AG04450 (cell line): ENCODE results near the gene FHIT. TPM values are rescaled to one million over a fixed set of nuclear protein-coding genes. Genes with fewer than 3 reads are reported as not detected.

Source experiments
- CTCF ChIA-PET: fragments of 300-600, 350-600 bp; formaldehyde crosslinking; extraction: SDS; loops from one replicate; lab custom pipeline; 2022; ENCODE audit warnings: antibody characterized with exemption, inconsistent platforms; lab: Charles Lee
- POLR2A ChIA-PET: fragments of 350-600 bp; formaldehyde crosslinking; extraction: SDS; loops from one replicate; lab custom pipeline; 2021; ENCODE audit warnings: antibody characterized with exemption, inconsistent platforms; lab: Yijun Ruan, JAX
- DNase-seq: peaks from one replicate; pipeline ENCODE4 v3.0.0-alpha.2; 2011; ENCODE audit warnings: low read depth, low spot score
- H3K27ac ChIP-seq: one replicate; pipeline ENCODE4 v1.5.1; 2012; ENCODE audit warnings: low read depth, low read length, control low read depth
- H3K27me3 ChIP-seq: one replicate; pipeline ENCODE4 v1.6.0; 2012; ENCODE audit warnings: low read length; ENCODE audit not compliant: control insufficient read depth, insufficient read depth
- H3K4me3 ChIP-seq: 2 replicates; pipeline ENCODE4 v1.5.1; 2011; ENCODE audit warnings: mild to moderate bottlenecking, low read depth, low read length, control low read depth
- H3K9me3 ChIP-seq: 2 replicates; pipeline ENCODE4 v1.5.1; 2012; ENCODE audit warnings: low read length; ENCODE audit not compliant: control insufficient read depth, insufficient read depth
- CTCF ChIP-seq: IDR thresholded peaks from 2 replicates; pipeline ENCODE4 v1.5.1; 2011; ENCODE audit warnings: low read depth, low read length, control low read depth, inconsistent platforms
- polyA plus RNA-seq: library from polyadenylated mRNA; depleted of rRNA; stranded (reverse); fragments of >200 nt; gene quantifications from 2 replicates; pipeline ENCODE4 v1.2.3, GENCODE V29; 2011

The FHIT gene
- polyA plus RNA-seq, 1 experiment: 0.17 TPM

- Histone ChIP-seq H3K4me3 (no peak overlapping the region), H3K9me3 (no peaks in the 10 kb centered on the region), H3K27me3 (no peaks in the 10 kb centered on the region), H3K27ac (no peak overlapping the region)
- ChIA-PET CTCF (no interaction called here), POLR2A (no interaction called here)
- TF ChIP-seq CTCF: no peak
- DNase-seq: no peak
Observed at GRCh38 chr3:61268644-61269043, 17.4 kb upstream of the FHIT start.

GRCh38 chr3:61264281-61264680 lies 13.0 kb upstream of the FHIT start:
- no peaks in the 10 kb centered on the region for H3K27me3 ChIP-seq
- H3K27ac ChIP-seq: no peak overlapping the region
- POLR2A ChIA-PET: no interaction called here
- TF ChIP-seq CTCF: no peak
- DNase-seq: no peak
- H3K9me3 ChIP-seq: no peaks in the 10 kb centered on the region
- CTCF ChIA-PET: interaction anchor here (0.6 kb wide), 1 partner anchor 305 kb away, joined by 3 read pairs; no protein-coding TSS in a partner anchor
- H3K4me3 ChIP-seq: no peak overlapping the region

DNA sequence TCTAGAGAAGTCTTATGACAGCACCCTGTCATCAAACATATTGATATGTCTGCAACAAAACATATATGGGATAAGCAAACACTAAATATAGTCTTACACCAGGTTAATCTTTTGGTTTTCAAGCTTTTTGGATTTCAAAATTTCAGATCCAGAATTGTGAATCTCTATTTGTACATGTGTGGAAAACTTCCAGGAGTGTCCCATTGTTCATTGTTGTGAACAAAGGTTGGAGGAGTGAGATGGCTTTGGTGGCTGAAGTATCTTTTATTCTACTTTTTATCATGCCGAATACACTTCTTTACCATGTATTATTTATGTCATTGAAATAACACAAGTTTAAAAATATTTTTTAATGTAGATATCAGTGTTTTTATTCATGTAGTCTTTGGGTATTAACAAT lies 5.9 kb upstream of the FHIT start:
- Histone ChIP-seq H3K4me3 (no peak overlapping the region), H3K9me3 (no peaks in the 10 kb centered on the region), H3K27ac (no peak overlapping the region), H3K27me3 (no peaks in the 10 kb centered on the region)
- no peak for DNase-seq
- no peak for TF ChIP-seq CTCF
- ChIA-PET POLR2A (no interaction called here), CTCF (no interaction called here)

GRCh38 chr3:61253756-61254155 lies 2.5 kb upstream of the FHIT start:
- Histone ChIP-seq H3K4me3 (no peak overlapping the region), H3K9me3 (peaks cover 3% of the 10 kb centered on the region; the same call in 1 of the 2 replicates), H3K27me3 (peaks cover 3% of the 10 kb centered on the region), H3K27ac (no peak overlapping the region)
- no peak for DNase-seq
- TF ChIP-seq CTCF: no peak
- CTCF ChIA-PET: no interaction called here
- POLR2A ChIA-PET: no interaction called here

DNA sequence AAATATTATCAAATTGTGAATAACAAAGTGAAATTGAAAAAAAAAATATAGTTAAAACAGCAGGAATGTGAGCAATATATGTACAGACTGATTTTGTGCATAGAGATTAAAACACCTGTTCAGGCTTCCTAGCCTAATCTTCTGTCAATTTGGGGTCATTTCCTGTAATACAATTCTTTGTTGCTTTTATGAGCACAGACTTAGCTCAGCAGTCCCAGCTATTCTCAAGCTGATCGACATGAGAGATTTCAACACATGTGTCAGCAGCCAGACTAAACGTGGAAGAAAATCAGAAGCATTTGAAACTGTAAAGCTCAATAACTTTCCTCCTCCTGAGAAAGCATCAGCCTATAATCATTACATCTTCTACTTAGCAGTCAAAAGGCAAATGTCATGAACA lies 1.6 kb upstream of the FHIT start:
- no peak overlapping the region for H3K27ac ChIP-seq
- H3K27me3 ChIP-seq: peaks cover 3% of the 10 kb centered on the region
- no peak for TF ChIP-seq CTCF
- no peak for DNase-seq
- CTCF ChIA-PET: no interaction called here
- peaks cover 3% of the 10 kb centered on the region; the same call in 1 of the 2 replicates for H3K9me3 ChIP-seq
- H3K4me3 ChIP-seq: no peak overlapping the region
- POLR2A ChIA-PET: no interaction called here
